Measurements from ENCODE around the gene TMEM132D. TPM values are rescaled to one million over a fixed set of nuclear protein-coding genes. Genes with fewer than 3 reads are reported as not detected.
A peak's percentile ranks its signal among the peaks of the same experiment; 100 is the strongest.

Gene TMEM132D
- total and polyA plus RNA-seq, 4 donors = 0.06 to 0.20 (median 0.13) TPM

- DNase-seq (no peak), ATAC-seq (ENCODE audit: insufficient read depth, low FRiP score) (no peak)
- H3K9me3 ChIP-seq (ENCODE audit: control insufficient read depth in 4 of 4, insufficient read depth in 3 of 4, low read length in 3 of 4) = peaks cover 0 to 5% (median 2%) of the 10 kb centered on the region in 4 donors
- TF ChIP-seq, protein P1, sequence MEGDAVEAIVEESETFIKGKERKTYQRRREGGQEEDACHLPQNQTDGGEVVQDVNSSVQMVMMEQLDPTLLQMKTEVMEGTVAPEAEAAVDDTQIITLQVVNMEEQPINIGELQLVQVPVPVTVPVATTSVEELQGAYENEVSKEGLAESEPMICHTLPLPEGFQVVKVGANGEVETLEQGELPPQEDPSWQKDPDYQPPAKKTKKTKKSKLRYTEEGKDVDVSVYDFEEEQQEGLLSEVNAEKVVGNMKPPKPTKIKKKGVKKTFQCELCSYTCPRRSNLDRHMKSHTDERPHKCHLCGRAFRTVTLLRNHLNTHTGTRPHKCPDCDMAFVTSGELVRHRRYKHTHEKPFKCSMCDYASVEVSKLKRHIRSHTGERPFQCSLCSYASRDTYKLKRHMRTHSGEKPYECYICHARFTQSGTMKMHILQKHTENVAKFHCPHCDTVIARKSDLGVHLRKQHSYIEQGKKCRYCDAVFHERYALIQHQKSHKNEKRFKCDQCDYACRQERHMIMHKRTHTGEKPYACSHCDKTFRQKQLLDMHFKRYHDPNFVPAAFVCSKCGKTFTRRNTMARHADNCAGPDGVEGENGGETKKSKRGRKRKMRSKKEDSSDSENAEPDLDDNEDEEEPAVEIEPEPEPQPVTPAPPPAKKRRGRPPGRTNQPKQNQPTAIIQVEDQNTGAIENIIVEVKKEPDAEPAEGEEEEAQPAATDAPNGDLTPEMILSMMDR (IDR thresholded peaks at IDR 0.05; ENCODE audit: control extremely low read depth, extremely low read depth) = no peak
- H3K36me3 ChIP-seq (ENCODE audit: control insufficient read depth in 4 of 4, insufficient read depth in 4 of 4, low read length in 4 of 4) = no peaks in the 10 kb centered on the region
- no peak overlapping the region for H3K9ac ChIP-seq (ENCODE audit: insufficient read depth in 1 of 2, low read length in 2 of 2)
- H3K4me1 ChIP-seq (ENCODE audit: control insufficient read depth in 5 of 5, insufficient read depth in 5 of 5, low read length in 5 of 5) = no peaks in the 10 kb centered on the region
- peak overlapping the region; percentile 5 for H3K4me3 ChIP-seq
- H3K27ac ChIP-seq (ENCODE audit: low read depth in 1 of 2, low read length in 1 of 2) = no peak overlapping the region
- 85 to 92% methylated on average over 7 of the region's 7 CpGs for WGBS, 2 donors
- H3K27me3 ChIP-seq (ENCODE audit: control insufficient read depth in 3 of 3, insufficient read depth in 3 of 3, low read length in 2 of 3) = no peaks in the 10 kb centered on the region
Measured at GRCh38 chr12:129179941-129180553, 723.8 kb downstream of the TMEM132D start.

DNA sequence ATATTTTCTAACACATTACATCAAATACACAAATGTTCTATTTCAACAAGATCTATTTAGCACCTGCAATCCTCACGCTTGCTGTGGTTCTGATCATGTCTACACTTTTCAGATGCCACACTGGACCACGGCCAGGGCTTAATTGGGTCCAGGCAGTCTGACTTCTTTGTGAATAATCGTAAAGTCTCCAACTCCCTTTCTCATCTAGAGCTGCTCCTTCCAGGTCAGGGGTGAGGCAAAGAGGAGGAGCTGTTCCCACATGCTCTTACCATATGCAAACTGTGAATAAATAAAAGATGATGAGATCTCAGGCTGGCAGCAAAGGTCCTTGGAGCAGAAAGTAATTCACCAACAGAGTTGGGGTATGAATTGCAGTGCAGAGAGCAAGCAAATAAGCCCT lies 733.9 kb downstream of the TMEM132D start:
- ATAC-seq (ENCODE audit: insufficient read depth, low FRiP score) = no peak
- WGBS, 2 donors = 72 to 81% methylated on average over 3 of the region's 3 CpGs
- H3K27ac ChIP-seq (ENCODE audit: low read depth in 1 of 2, low read length in 1 of 2) = no peak overlapping the region
- no peak overlapping the region for H3K4me3 ChIP-seq
- no peak for DNase-seq
- TF ChIP-seq, protein P1 (IDR thresholded peaks at IDR 0.05; ENCODE audit: control extremely low read depth, extremely low read depth) = no peak
- H3K4me1 ChIP-seq (ENCODE audit: control insufficient read depth in 5 of 5, insufficient read depth in 5 of 5, low read length in 5 of 5) = no peaks in the 10 kb centered on the region
- H3K9ac ChIP-seq (ENCODE audit: insufficient read depth in 1 of 2, low read length in 2 of 2) = no peak overlapping the region
- H3K36me3 ChIP-seq (ENCODE audit: control insufficient read depth in 4 of 4, insufficient read depth in 4 of 4, low read length in 4 of 4) = no peaks in the 10 kb centered on the region
- H3K27me3 ChIP-seq (ENCODE audit: control insufficient read depth in 3 of 3, insufficient read depth in 3 of 3, low read length in 2 of 3) = no peaks in the 10 kb centered on the region
- H3K9me3 ChIP-seq (ENCODE audit: control insufficient read depth in 4 of 4, insufficient read depth in 3 of 4, low read length in 3 of 4) = peaks cover 0 to 3% (median 0%) of the 10 kb centered on the region in 4 donors

- H3K9ac ChIP-seq (ENCODE audit: insufficient read depth in 1 of 2, low read length in 2 of 2) = no peak overlapping the region
- H3K27me3 ChIP-seq (ENCODE audit: control insufficient read depth in 3 of 3, insufficient read depth in 3 of 3, low read length in 2 of 3) = no peaks in the 10 kb centered on the region
- H3K27ac ChIP-seq (ENCODE audit: low read depth in 1 of 2, low read length in 1 of 2) = no peak overlapping the region
- H3K9me3 ChIP-seq (ENCODE audit: control insufficient read depth in 4 of 4, insufficient read depth in 3 of 4, low read length in 3 of 4) = peaks cover 0 to 8% (median 0%) of the 10 kb centered on the region in 4 donors
- no peak for DNase-seq
- no peaks in the 10 kb centered on the region for H3K36me3 ChIP-seq (ENCODE audit: control insufficient read depth in 4 of 4, insufficient read depth in 4 of 4, low read length in 4 of 4)
- TF ChIP-seq, protein P1 (IDR thresholded peaks at IDR 0.05; ENCODE audit: control extremely low read depth, extremely low read depth) = no peak
- no peak overlapping the region for H3K4me3 ChIP-seq
- no peaks in the 10 kb centered on the region for H3K4me1 ChIP-seq (ENCODE audit: control insufficient read depth in 5 of 5, insufficient read depth in 5 of 5, low read length in 5 of 5)
- 60 to 64% methylated on average over 6 of the region's 6 CpGs for WGBS, 2 donors
- ATAC-seq (ENCODE audit: insufficient read depth, low FRiP score) = no peak
Measured at GRCh38 chr12:129163861-129164260, 740.0 kb downstream of the TMEM132D start.

GRCh38 chr12:129163461-129163860 lies 740.4 kb downstream of the TMEM132D start:
- DNase-seq = no peak
- Histone ChIP-seq H3K27ac (ENCODE audit: low read depth in 1 of 2, low read length in 1 of 2) (no peak overlapping the region), H3K9ac (ENCODE audit: insufficient read depth in 1 of 2, low read length in 2 of 2) (no peak overlapping the region), H3K4me3 (no peak overlapping the region), H3K27me3 (ENCODE audit: control insufficient read depth in 3 of 3, insufficient read depth in 3 of 3, low read length in 2 of 3) (no peaks in the 10 kb centered on the region), H3K9me3 (ENCODE audit: control insufficient read depth in 4 of 4, insufficient read depth in 3 of 4, low read length in 3 of 4) (peaks cover 0 to 8% (median 0%) of the 10 kb centered on the region in 4 donors), H3K36me3 (ENCODE audit: control insufficient read depth in 4 of 4, insufficient read depth in 4 of 4, low read length in 4 of 4) (no peaks in the 10 kb centered on the region), H3K4me1 (ENCODE audit: control insufficient read depth in 5 of 5, insufficient read depth in 5 of 5, low read length in 5 of 5) (no peaks in the 10 kb centered on the region)
- no peak for ATAC-seq (ENCODE audit: insufficient read depth, low FRiP score)
- TF ChIP-seq, protein P1 (IDR thresholded peaks at IDR 0.05; ENCODE audit: control extremely low read depth, extremely low read depth) = no peak
- 53 to 54% methylated on average over 4 of the region's 4 CpGs for WGBS, 2 donors
